Activated CD8-positive, alpha-beta memory T cell treated with anti-CD3 and anti-CD28 coated beads, Interleukin-2, amount 50 U/mL, for 4 hours (primary cell): Measurements from ENCODE around the gene MVK.

ENCODE experiments used
- DNase-seq: peaks from one replicate; pipeline ENCODE4 v3.0.0-alpha.2; 2020

MVK gene

GRCh38 chr12:109611223-109611622 is 37.6 kb downstream of the MVK start:
- DNase-seq = no peak

- DNase-seq = no peak
Observed at GRCh38 chr12:109612003-109612402, 38.4 kb downstream of the MVK start.

- no peak for DNase-seq
Observed at GRCh38 chr12:109612975-109613502, 39.4 kb downstream of the MVK start.

GRCh38 chr12:109613649-109614455 is 40.3 kb downstream of the MVK start:
- no peak for DNase-seq

- no peak for DNase-seq
Observed at GRCh38 chr12:109615556-109616229, 42.1 kb downstream of the MVK start.

- DNase-seq = no peak
Observed at GRCh38 chr12:109617491-109617890, 43.9 kb downstream of the MVK start.

- DNase-seq = no peak
Observed at GRCh38 chr12:109618082-109618481, 44.5 kb downstream of the MVK start.

- DNase-seq = no peak
Observed at GRCh38 chr12:109619002-109619604, 45.5 kb downstream of the MVK start.

GRCh38 chr12:109621211-109621694 is 47.7 kb downstream of the MVK start:
- DNase-seq = no peak

GRCh38 chr12:109621901-109622364 is 48.3 kb downstream of the MVK start:
- DNase-seq = no peak

GRCh38 chr12:109624467-109624866 is 50.9 kb downstream of the MVK start:
- no peak for DNase-seq

- DNase-seq = no peak
Observed at GRCh38 chr12:109625131-109625559, 51.6 kb downstream of the MVK start.

GRCh38 chr12:109625749-109626377 is 52.3 kb downstream of the MVK start:
- DNase-seq = no peak

GRCh38 chr12:109626378-109627115 is 53.0 kb downstream of the MVK start:
- DNase-seq = no peak

- DNase-seq = no peak
Observed at GRCh38 chr12:109627633-109628032, 54.0 kb downstream of the MVK start.

- no peak for DNase-seq
Observed at GRCh38 chr12:109630107-109630506, 56.5 kb downstream of the MVK start.

- no peak for DNase-seq
Observed at GRCh38 chr12:109630815-109631214, 57.2 kb downstream of the MVK start.

- no peak for DNase-seq
Observed at GRCh38 chr12:109631302-109631701, 57.7 kb downstream of the MVK start.

GRCh38 chr12:109631751-109632150 is 58.2 kb downstream of the MVK start:
- no peak for DNase-seq

GRCh38 chr12:109632342-109632741 is 58.7 kb downstream of the MVK start:
- DNase-seq = no peak

GRCh38 chr12:109635717-109636116 is 62.1 kb downstream of the MVK start:
- no peak for DNase-seq

- no peak for DNase-seq
Observed at GRCh38 chr12:109637348-109637747, 63.8 kb downstream of the MVK start.
